Measurements from ENCODE around the gene SLC5A9. TPM values are rescaled to one million over a fixed set of nuclear protein-coding genes. Genes with fewer than 3 reads are reported as not detected.

The SLC5A9 gene
- total RNA-seq, 4 donors from 2014 or later = 0.12 to 0.47 TPM; not detected in 2

GRCh38 chr1:48248356-48248755, 25.8 kb downstream of the SLC5A9 start:
- TF ChIP-seq, protein P1, sequence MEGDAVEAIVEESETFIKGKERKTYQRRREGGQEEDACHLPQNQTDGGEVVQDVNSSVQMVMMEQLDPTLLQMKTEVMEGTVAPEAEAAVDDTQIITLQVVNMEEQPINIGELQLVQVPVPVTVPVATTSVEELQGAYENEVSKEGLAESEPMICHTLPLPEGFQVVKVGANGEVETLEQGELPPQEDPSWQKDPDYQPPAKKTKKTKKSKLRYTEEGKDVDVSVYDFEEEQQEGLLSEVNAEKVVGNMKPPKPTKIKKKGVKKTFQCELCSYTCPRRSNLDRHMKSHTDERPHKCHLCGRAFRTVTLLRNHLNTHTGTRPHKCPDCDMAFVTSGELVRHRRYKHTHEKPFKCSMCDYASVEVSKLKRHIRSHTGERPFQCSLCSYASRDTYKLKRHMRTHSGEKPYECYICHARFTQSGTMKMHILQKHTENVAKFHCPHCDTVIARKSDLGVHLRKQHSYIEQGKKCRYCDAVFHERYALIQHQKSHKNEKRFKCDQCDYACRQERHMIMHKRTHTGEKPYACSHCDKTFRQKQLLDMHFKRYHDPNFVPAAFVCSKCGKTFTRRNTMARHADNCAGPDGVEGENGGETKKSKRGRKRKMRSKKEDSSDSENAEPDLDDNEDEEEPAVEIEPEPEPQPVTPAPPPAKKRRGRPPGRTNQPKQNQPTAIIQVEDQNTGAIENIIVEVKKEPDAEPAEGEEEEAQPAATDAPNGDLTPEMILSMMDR (IDR thresholded peaks at IDR 0.05) = no peak
- DNase-seq (ENCODE audit: low spot score) = no peak
- no peak for ATAC-seq (ENCODE audit: low FRiP score)

DNA sequence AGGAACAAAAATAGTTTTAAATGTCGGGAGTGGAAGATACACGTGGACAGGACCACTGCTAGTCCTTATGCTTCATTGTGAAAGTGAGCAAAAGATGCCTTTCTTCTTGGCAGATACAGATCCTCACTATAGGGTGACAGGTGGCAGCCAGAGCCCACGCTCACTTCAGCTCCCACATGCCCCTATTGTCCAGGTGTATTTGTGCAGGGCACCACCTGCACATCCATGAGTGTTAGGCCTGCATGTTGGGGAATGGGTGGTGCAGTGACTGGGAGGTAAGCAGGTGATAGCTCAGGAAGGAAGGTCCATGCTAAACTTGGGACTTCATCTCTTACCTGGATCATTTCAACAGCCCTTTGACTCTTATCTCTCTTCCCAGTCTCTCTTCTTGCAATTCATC, 27.4 kb downstream of the SLC5A9 start:
- no peak for ATAC-seq (ENCODE audit: low FRiP score)
- TF ChIP-seq, protein P1 (IDR thresholded peaks at IDR 0.05) = no peak

GRCh38 chr1:48250572-48250971, 28.1 kb downstream of the SLC5A9 start:
- no peak for DNase-seq (ENCODE audit: low spot score)
- TF ChIP-seq, protein P1 (IDR thresholded peaks at IDR 0.05) = no peak
- peak; percentile 59 for ATAC-seq (ENCODE audit: low FRiP score)

More for the DNA sequence above, 27.4 kb downstream of the SLC5A9 start:
- DNase-seq (ENCODE audit: low spot score) = no peak

DNA sequence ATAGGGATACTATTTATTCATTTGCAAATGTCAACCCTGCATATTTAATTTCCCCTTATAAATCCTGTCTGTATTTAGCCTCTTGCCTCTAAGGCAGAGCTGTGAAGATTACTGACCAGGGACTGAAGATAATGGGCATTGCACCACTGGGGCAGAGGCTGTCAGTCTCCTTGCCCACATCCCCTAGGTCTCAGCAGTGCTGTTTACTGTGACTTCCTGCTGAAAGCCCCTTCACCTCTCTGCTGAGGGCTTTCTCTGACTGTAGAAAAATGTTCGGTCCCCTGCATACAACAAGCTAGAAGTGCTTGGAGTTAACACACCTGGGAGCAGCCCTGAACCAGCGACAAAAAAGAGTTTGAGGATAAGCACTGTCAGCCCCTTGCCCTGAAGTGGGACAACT, 28.8 kb downstream of the SLC5A9 start:
- no peak for DNase-seq (ENCODE audit: low spot score)

GRCh38 chr1:48251821-48252220, 29.3 kb downstream of the SLC5A9 start:
- DNase-seq (ENCODE audit: low spot score) (no peak), ATAC-seq (ENCODE audit: low FRiP score) (no peak)
- TF ChIP-seq, protein P1 (IDR thresholded peaks at IDR 0.05) = no peak

More for the DNA sequence above, 28.8 kb downstream of the SLC5A9 start:
- TF ChIP-seq, protein P1 (IDR thresholded peaks at IDR 0.05) = no peak
- ATAC-seq (ENCODE audit: low FRiP score) = no peak

DNA sequence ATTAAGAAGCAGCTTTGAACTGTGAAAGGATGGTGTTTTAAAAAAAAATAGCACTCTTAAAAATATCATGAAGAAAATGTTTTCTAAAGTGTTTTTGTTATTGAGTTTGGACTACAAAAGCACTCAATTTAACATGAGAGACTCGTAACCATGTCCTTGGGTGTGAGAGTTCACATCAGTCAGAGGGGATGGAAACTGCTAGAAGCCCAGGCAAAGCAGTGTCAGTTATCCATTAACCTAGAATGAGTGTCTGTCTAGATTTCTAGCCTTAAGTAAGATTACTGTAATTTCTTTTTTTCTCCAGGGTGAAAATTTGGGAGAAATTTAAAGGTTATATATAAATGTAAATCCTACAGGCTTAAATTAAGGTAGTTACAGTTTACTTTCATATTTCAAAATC, 31.7 kb downstream of the SLC5A9 start:
- no peak for DNase-seq (ENCODE audit: low spot score)
- TF ChIP-seq, protein P1 (IDR thresholded peaks at IDR 0.05) = no peak
- no peak for ATAC-seq (ENCODE audit: low FRiP score)

DNA sequence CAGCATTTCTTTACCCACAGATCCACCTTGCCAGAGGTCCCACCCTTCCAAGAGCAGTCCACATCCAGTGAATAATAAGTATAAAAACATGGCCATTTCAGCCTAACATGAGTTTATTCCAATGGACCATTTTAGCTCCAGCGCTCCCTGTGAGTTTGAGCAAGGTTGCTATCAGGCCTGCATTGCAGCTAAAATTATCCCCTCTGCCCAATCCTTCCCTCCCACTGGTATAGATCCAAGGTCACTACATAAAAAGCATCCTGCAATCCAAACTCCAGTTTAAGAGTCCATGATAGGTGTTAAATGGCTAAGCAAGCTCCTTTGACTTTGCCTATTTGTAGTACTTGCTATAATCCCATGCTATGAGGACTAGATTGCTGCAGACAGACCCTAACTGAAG, 35.6 kb downstream of the SLC5A9 start:
- TF ChIP-seq, protein P1 (IDR thresholded peaks at IDR 0.05) = no peak
- DNase-seq (ENCODE audit: low spot score) (no peak), ATAC-seq (ENCODE audit: low FRiP score) (no peak)
